ENCODE data around the gene BABAM2. TPM values are rescaled to one million over a fixed set of nuclear protein-coding genes. Genes with fewer than 3 reads are reported as not detected.
A peak's percentile ranks its signal among the peaks of the same experiment; 100 is the strongest.
"Not testable (repeated sequence)": the region's sequence is repeated elsewhere in the genome, so short reads cannot be mapped to it uniquely, and the experiment has no call there.

BABAM2 gene
- total RNA-seq, 2 experiments from 2014 or later, result 41.9 to 49.7 TPM

DNA sequence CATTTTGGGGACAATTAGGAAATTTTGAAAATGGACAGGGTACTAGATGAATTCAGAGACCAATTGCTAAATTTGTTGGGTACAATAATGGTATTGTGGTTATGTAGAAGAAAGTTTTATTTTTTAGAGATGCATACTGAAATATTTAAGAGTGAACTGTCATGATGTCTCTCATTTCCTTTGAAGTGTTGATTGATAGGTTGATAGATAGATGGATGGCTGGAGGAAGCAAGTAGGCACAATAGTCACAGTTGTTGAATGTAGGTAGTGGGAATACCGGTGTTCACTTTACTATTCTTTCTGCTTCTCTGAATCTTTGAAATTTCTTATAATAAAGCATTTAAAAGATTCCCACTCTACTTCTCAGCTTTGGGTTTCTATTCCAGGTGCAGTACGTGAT is 350.4 kb downstream of the BABAM2 start:
- no peak for DNase-seq
- POLR2A ChIA-PET, result no interaction called here
- Mint-ChIP-seq H3K4me3 (no peak overlapping the region), H3K27ac (no peak overlapping the region), H3K36me3 (ENCODE audit: low read depth) (peaks cover 12% of the 10 kb centered on the region), H3K4me1 (peaks cover 6% of the 10 kb centered on the region), H3K9me3 (no peaks in the 10 kb centered on the region), H3K27me3 (no peaks in the 10 kb centered on the region)
- CTCF ChIA-PET, result interaction anchor here (0.7 kb wide), 1 partner anchor 44 kb away, joined by 3 read pairs; no protein-coding TSS in a partner anchor

DNA sequence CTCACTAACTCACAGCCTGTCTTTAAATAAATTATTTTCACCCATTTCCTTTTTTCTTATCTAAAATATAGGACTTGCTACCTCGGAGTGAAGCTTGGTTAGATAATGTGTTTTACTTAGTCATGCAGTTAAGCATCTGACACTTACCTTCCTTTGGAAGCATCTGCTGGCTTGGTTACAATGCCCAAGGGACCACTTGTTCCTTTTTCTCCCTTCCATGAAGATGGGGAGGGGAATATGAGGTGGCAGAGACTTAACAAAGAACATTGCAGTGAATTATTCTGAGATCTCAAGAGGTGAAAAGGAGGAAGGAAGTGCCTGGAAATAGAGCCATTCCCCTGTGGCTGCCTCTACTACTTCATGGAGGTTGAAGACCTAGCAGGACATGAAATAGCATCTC is 356.8 kb downstream of the BABAM2 start:
- DNase-seq, result no peak
- no peaks in the 10 kb centered on the region for H3K9me3 Mint-ChIP-seq
- peaks cover 36% of the 10 kb centered on the region for H3K4me1 Mint-ChIP-seq
- peaks cover 23% of the 10 kb centered on the region for H3K36me3 Mint-ChIP-seq (ENCODE audit: low read depth)
- H3K4me3 Mint-ChIP-seq, result no peak overlapping the region
- POLR2A ChIA-PET, result no interaction called here
- no peak overlapping the region for H3K27ac Mint-ChIP-seq
- CTCF ChIA-PET, result no interaction called here
- no peaks in the 10 kb centered on the region for H3K27me3 Mint-ChIP-seq

DNA sequence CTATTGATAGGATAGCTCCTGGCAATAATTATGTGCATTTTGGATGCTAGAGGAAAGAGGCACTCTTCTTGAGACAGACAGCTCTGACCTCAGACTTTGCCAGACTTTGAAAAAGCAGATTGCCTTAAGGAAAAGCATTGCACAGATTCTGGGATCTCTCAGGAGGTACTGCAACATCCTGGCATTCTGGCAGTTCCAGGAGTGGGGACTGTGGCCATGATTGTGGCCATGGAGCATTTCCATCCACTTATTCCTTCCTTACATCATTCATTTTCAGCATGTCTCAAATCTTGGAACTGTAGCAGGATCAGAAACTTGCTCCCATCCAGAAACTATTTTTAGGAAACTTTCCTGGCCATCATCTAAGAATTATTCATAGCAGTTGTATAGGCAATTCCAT is 357.2 kb downstream of the BABAM2 start:
- no peaks in the 10 kb centered on the region for H3K27me3 Mint-ChIP-seq
- H3K4me1 Mint-ChIP-seq, result peaks cover 40% of the 10 kb centered on the region
- POLR2A ChIA-PET, result no interaction called here
- DNase-seq, result no peak
- CTCF ChIA-PET, result no interaction called here
- H3K27ac Mint-ChIP-seq, result peak overlapping the region; percentile 19
- no peak overlapping the region for H3K4me3 Mint-ChIP-seq
- H3K36me3 Mint-ChIP-seq (ENCODE audit: low read depth), result peaks cover 23% of the 10 kb centered on the region
- H3K9me3 Mint-ChIP-seq, result no peaks in the 10 kb centered on the region

- Mint-ChIP-seq H3K27ac (no peak overlapping the region), H3K4me1 (peaks cover 48% of the 10 kb centered on the region), H3K27me3 (no peaks in the 10 kb centered on the region), H3K36me3 (ENCODE audit: low read depth) (peaks cover 25% of the 10 kb centered on the region), H3K9me3 (no peaks in the 10 kb centered on the region), H3K4me3 (no peak overlapping the region)
- no peak for DNase-seq
- CTCF ChIA-PET, result interaction anchor here (0.6 to 3.1 kb wide), 3 partner anchors 11 to 290 kb away, joined by 3 to 7 read pairs (median 4); no protein-coding TSS in a partner anchor
- POLR2A ChIA-PET, result no interaction called here
These were observed 358.0 kb downstream of the BABAM2 start for GRCh38 chr2:28248511-28248910.

GRCh38 chr2:28250006-28250405 is 359.5 kb downstream of the BABAM2 start:
- no peak overlapping the region for H3K4me3 Mint-ChIP-seq
- H3K27ac Mint-ChIP-seq, result no peak overlapping the region
- peaks cover 31% of the 10 kb centered on the region for H3K36me3 Mint-ChIP-seq (ENCODE audit: low read depth)
- ChIA-PET POLR2A (no interaction called here), CTCF (interaction anchor here (0.6 to 3.1 kb wide), 5 partner anchors 11 to 443 kb away, joined by 3 to 7 read pairs (median 4); no protein-coding TSS in a partner anchor)
- peaks cover 52% of the 10 kb centered on the region for H3K4me1 Mint-ChIP-seq
- no peak for DNase-seq
- no peaks in the 10 kb centered on the region for H3K9me3 Mint-ChIP-seq
- H3K27me3 Mint-ChIP-seq, result no peaks in the 10 kb centered on the region

- no peaks in the 10 kb centered on the region for H3K9me3 Mint-ChIP-seq
- peak overlapping the region; percentile 60 for H3K4me3 Mint-ChIP-seq
- peak overlapping the region; percentile 92 for H3K27ac Mint-ChIP-seq
- H3K36me3 Mint-ChIP-seq (ENCODE audit: low read depth), result peaks cover 25% of the 10 kb centered on the region
- ChIA-PET CTCF (interaction anchor here (0.6 to 3.1 kb wide), 5 partner anchors 13 to 557 kb away, joined by 3 to 7 read pairs (median 4); no protein-coding TSS in a partner anchor), POLR2A (no interaction called here)
- peaks cover 52% of the 10 kb centered on the region for H3K4me1 Mint-ChIP-seq
- H3K27me3 Mint-ChIP-seq, result no peaks in the 10 kb centered on the region
- peak; percentile 62 for DNase-seq
These were observed 360.8 kb downstream of the BABAM2 start for GRCh38 chr2:28251337-28251736.

DNA sequence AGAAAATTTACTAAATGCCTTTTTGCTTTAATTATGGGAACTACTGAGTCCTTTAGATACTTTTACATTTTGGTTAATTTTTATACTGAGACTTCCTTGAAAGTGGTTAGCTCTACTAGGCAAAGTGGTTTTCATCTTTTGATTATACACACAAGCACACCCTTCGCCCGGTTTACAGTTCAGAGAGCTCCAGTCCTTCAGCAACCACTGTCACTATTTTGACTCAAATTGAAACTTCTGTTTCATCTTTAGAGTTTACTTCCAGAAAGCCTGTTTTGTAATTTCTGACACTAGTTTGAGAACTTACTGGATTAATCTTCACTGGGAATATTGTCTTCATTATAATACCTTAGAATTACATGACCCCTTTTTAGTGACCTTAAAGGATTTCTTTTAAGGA is 361.8 kb downstream of the BABAM2 start:
- Mint-ChIP-seq H3K27ac (peak overlapping the region; percentile 92), H3K27me3 (no peaks in the 10 kb centered on the region), H3K9me3 (no peaks in the 10 kb centered on the region), H3K36me3 (ENCODE audit: low read depth) (peaks cover 24% of the 10 kb centered on the region), H3K4me3 (peak overlapping the region; percentile 61), H3K4me1 (peaks cover 50% of the 10 kb centered on the region)
- ChIA-PET CTCF (interaction anchor here (0.9 to 1.2 kb wide), 3 partner anchors 10 to 149 kb away, joined by 3 to 5 read pairs (median 4); no protein-coding TSS in a partner anchor), POLR2A (no interaction called here)
- peak; percentile 74 for DNase-seq

DNA sequence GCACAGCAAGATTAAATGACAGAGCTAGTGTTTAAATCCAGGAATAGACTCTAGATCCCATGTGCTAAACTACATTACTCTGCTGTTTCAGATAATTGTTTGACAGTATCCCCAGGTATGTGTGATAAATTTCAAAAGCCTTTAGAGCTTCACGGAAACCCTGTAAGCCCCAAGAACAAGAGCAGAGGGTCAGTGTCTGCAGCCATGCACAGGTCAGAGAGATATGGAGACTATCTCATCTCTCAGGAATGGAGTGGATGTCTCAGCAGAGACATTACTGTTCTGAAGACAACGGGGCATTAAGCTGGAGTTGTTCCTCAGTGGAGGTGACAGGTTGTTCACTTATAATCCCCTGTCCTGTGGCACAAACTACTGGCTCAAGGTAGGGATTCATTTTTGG is 363.0 kb downstream of the BABAM2 start:
- Mint-ChIP-seq H3K4me1 (peaks cover 47% of the 10 kb centered on the region), H3K27ac (peak overlapping the region; percentile 62), H3K4me3 (no peak overlapping the region), H3K36me3 (ENCODE audit: low read depth) (peaks cover 22% of the 10 kb centered on the region), H3K27me3 (no peaks in the 10 kb centered on the region), H3K9me3 (no peaks in the 10 kb centered on the region)
- DNase-seq, result no peak
- ChIA-PET CTCF (interaction anchor here (0.5 to 1.2 kb wide), 4 partner anchors 17 to 196 kb away, joined by 3 to 4 read pairs (median 4); no protein-coding TSS in a partner anchor), POLR2A (no interaction called here)

GRCh38 chr2:28255231-28255630 is 364.7 kb downstream of the BABAM2 start:
- H3K4me3 Mint-ChIP-seq, POLR2A ChIA-PET, DNase-seq, H3K27ac Mint-ChIP-seq, H3K9me3 Mint-ChIP-seq, H3K27me3 Mint-ChIP-seq: not testable (repeated sequence)
- peaks cover 43% of the 10 kb centered on the region for H3K4me1 Mint-ChIP-seq
- peaks cover 26% of the 10 kb centered on the region for H3K36me3 Mint-ChIP-seq (ENCODE audit: low read depth)
- CTCF ChIA-PET, result interaction anchor here (0.5 to 2.3 kb wide), 5 partner anchors 15 to 574 kb away, joined by 3 to 8 read pairs (median 3); no protein-coding TSS in a partner anchor

DNA sequence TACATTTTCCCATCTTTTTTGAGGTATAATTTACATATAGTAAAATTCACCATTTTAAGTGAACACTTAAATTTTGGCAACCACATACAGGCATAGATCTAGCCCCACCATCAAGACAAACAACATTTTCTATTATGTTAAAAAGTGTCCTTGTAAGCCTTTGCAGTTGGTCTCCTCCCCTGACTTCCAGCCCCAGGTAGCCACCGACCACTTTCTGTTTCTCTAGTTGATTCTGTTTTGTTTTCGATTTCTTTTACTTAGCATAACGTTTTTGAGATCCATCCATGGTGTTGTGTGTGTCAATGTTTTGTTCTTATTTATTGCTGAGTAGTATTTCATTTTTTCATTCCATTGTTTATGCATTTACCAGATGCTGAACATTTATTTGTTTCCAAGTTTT is 366.7 kb downstream of the BABAM2 start:
- Mint-ChIP-seq H3K4me3 (no peak overlapping the region), H3K27me3 (no peaks in the 10 kb centered on the region), H3K4me1 (peaks cover 28% of the 10 kb centered on the region), H3K27ac (peak overlapping the region; percentile 54), H3K9me3 (peaks cover 2% of the 10 kb centered on the region), H3K36me3 (ENCODE audit: low read depth) (peaks cover 21% of the 10 kb centered on the region)
- CTCF ChIA-PET, result no interaction called here
- POLR2A ChIA-PET, result no interaction called here
- no peak for DNase-seq

DNA sequence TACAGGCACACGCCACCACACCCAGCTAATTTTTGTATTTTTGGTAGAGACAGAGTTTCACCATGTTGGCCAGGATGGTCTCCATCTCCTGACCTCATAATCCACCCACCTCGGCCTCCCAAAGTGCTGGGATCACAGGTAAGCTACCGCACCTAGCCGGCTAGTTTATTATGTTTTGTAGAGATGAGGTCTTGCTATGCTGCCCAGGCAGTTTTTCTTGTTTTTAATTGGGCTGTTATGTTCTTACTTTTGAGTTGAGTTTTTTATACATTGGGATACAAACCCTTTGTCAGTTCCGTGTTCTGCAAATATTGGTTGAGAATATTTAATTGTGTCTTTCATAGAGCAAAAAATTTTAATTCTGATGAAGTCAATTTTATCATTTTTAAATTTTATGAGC is 368.7 kb downstream of the BABAM2 start:
- DNase-seq, H3K4me3 Mint-ChIP-seq, POLR2A ChIA-PET, H3K27me3 Mint-ChIP-seq, H3K9me3 Mint-ChIP-seq, H3K27ac Mint-ChIP-seq: not testable (repeated sequence)
- CTCF ChIA-PET, result interaction anchor here (0.6 to 0.7 kb wide), 2 partner anchors 55 to 103 kb away, joined by 3 read pairs; no protein-coding TSS in a partner anchor
- peaks cover 12% of the 10 kb centered on the region for H3K36me3 Mint-ChIP-seq (ENCODE audit: low read depth)
- peaks cover 11% of the 10 kb centered on the region for H3K4me1 Mint-ChIP-seq

DNA sequence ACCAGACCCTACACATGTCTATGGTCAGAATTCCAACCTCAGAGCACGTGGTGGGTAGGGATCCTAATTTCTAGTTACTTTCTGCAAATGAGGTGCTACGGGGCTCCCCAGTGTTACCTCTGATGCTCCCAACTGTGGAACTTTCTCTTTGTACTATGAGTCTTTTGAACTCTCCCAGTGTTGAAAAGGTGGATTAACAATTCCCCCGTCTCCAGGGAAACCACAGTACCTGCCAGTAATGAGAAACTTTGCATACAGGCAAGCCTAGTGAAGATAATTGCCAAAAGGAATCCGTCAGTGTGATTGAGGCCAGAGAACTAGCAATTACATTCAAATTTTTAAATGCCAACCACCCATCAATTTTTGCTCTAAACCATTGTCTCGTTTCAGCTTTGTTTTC is 373.2 kb downstream of the BABAM2 start:
- ChIA-PET POLR2A (no interaction called here), CTCF (no interaction called here)
- no peak for DNase-seq
- no peak overlapping the region for H3K27ac Mint-ChIP-seq
- H3K36me3 Mint-ChIP-seq (ENCODE audit: low read depth), result peaks cover 15% of the 10 kb centered on the region
- peaks cover 10% of the 10 kb centered on the region for H3K4me1 Mint-ChIP-seq
- H3K27me3 Mint-ChIP-seq, result no peaks in the 10 kb centered on the region
- no peak overlapping the region for H3K4me3 Mint-ChIP-seq
- H3K9me3 Mint-ChIP-seq, result peaks cover 2% of the 10 kb centered on the region

- Mint-ChIP-seq H3K27ac (no peak overlapping the region), H3K4me1 (peaks cover 34% of the 10 kb centered on the region), H3K27me3 (no peaks in the 10 kb centered on the region), H3K9me3 (peaks cover 3% of the 10 kb centered on the region), H3K4me3 (no peak overlapping the region), H3K36me3 (ENCODE audit: low read depth) (peaks cover 18% of the 10 kb centered on the region)
- CTCF ChIA-PET, result interaction anchor here (0.5 kb wide), 1 partner anchor 522 kb away, joined by 3 read pairs; no protein-coding TSS in a partner anchor
- no peak for DNase-seq
- POLR2A ChIA-PET, result no interaction called here
These were observed 376.8 kb downstream of the BABAM2 start for GRCh38 chr2:28267282-28267681.

- Mint-ChIP-seq H3K4me3 (no peak overlapping the region), H3K36me3 (ENCODE audit: low read depth) (peaks cover 25% of the 10 kb centered on the region), H3K4me1 (peaks cover 40% of the 10 kb centered on the region), H3K27me3 (no peaks in the 10 kb centered on the region), H3K9me3 (peaks cover 3% of the 10 kb centered on the region), H3K27ac (no peak overlapping the region)
- POLR2A ChIA-PET, result no interaction called here
- CTCF ChIA-PET, result no interaction called here
- no peak for DNase-seq
These were observed 377.9 kb downstream of the BABAM2 start for GRCh38 chr2:28268386-28268785.

Data from activated CD4-positive, alpha-beta T cell treated with anti-CD3 and anti-CD28 coated beads, Interleukin-2, amount 10 ng/mL, durations not matched to agents 7 days and 5 days (primary cell).